ENCODE data around the gene CDC25C. TPM values are rescaled to one million over a fixed set of nuclear protein-coding genes. Genes with fewer than 3 reads are reported as not detected.
A peak's percentile ranks its signal among the peaks of the same experiment; 100 is the strongest.

CDC25C gene
- total RNA-seq, 1 experiment from 2014 or later = 14.7 TPM

DNA sequence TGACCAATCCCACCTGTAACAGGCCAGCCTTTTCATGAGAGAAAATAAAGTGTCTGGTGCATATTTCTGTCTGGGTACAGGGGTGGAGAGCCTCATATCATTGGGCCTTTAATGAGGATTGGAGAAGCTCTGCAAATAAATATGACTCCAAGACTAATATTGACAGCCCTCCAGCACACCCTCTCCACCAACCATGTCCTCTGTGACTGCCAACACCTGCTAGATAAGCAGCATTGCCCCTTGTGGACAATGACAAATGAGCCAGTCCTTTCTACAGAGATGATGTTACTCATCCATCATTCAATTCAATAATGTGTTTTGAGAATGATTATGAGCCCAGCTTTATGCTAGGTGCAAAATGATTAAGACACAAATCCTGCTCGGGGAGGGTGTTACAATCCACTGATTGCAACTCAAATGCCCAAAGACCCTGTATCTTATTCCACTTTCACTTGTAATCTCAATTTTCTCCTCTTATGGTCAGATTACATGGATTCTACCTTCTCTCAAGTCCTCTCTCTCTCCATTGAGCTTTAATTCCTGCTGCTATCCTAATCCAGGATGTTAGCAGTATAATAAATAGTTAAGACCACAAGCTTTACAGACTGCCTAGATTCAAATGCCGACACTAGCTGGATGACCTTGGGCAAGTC lies 55.1 kb downstream of the CDC25C start:
- ATAC-seq (peak; percentile 76), DNase-seq (no peak)
- Histone ChIP-seq H2AFZ (ENCODE audit: low read length) (no peak overlapping the region), H3K9me2 (replicated peaks; ENCODE audit: low read length) (no peaks in the 10 kb centered on the region), H3K4me1 (ENCODE audit: insufficient read depth, low read length) (no peaks in the 10 kb centered on the region), H4K20me1 (ENCODE audit: low read length) (no peaks in the 10 kb centered on the region), H3K9ac (ENCODE audit: low read length) (no peak overlapping the region), H3K36me3 (ENCODE audit: low read depth, low read length) (no peaks in the 10 kb centered on the region), H3K4me3 (ENCODE audit: low read length) (no peak overlapping the region), H3K27me3 (ENCODE audit: low read length) (no peaks in the 10 kb centered on the region), H3K27ac (ENCODE audit: low read length) (no peak overlapping the region), H3K4me2 (ENCODE audit: low read length) (no peak overlapping the region), H3K9me3 (ENCODE audit: low read length) (no peaks in the 10 kb centered on the region), H3K79me2 (ENCODE audit: low read length) (no peaks in the 10 kb centered on the region), H3F3A (ENCODE audit: low read length, unreplicated experiment) (no peaks in the 10 kb centered on the region)
- intact Hi-C loops (cut with micrococcal nuclease) = no loop called here
- CTCF ChIA-PET = no interaction called here
- BruUV-seq (replicated peaks) = no TSS peak
- TF ChIP-seq, protein P1, sequence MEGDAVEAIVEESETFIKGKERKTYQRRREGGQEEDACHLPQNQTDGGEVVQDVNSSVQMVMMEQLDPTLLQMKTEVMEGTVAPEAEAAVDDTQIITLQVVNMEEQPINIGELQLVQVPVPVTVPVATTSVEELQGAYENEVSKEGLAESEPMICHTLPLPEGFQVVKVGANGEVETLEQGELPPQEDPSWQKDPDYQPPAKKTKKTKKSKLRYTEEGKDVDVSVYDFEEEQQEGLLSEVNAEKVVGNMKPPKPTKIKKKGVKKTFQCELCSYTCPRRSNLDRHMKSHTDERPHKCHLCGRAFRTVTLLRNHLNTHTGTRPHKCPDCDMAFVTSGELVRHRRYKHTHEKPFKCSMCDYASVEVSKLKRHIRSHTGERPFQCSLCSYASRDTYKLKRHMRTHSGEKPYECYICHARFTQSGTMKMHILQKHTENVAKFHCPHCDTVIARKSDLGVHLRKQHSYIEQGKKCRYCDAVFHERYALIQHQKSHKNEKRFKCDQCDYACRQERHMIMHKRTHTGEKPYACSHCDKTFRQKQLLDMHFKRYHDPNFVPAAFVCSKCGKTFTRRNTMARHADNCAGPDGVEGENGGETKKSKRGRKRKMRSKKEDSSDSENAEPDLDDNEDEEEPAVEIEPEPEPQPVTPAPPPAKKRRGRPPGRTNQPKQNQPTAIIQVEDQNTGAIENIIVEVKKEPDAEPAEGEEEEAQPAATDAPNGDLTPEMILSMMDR (conservative IDR thresholded peaks at IDR 0.05; ENCODE audit: low read depth, low read length) = no peak
- no peak for TF ChIP-seq EZH2phosphoT487 (IDR thresholded peaks at IDR 0.05; ENCODE audit: borderline replicate concordance, low read length)
- TF ChIP-seq EZH2 (IDR thresholded peaks at IDR 0.05; ENCODE audit: low read length, unreplicated experiment) = no peak
- POLR2A ChIA-PET (ENCODE audit: unreplicated experiment) = no interaction called here

DNA sequence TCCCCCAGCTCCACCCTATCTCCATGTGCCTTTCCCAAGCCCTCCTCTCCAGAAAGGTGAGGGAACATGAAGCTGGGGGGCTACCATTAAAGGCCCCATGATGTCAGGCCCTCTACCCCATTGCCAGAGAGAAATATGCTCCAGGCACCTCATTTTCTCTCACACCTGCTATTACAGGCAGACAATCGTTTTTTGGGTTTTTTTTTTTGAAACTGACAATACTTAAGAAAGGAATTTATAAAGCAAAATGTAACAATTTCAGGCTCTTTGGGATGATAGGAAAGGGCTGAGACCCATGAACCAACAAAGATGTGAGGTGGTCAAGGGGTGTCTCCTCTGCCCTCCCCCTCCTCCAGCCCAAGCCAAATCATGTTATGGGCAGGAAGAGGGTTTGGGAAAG lies 55.7 kb downstream of the CDC25C start:
- Histone ChIP-seq H4K20me1 (ENCODE audit: low read length) (no peaks in the 10 kb centered on the region), H3K9me3 (ENCODE audit: low read length) (no peaks in the 10 kb centered on the region), H3K9me2 (replicated peaks; ENCODE audit: low read length) (no peaks in the 10 kb centered on the region), H3K27ac (ENCODE audit: low read length) (no peak overlapping the region), H3K4me1 (ENCODE audit: insufficient read depth, low read length) (no peaks in the 10 kb centered on the region), H3K9ac (ENCODE audit: low read length) (no peak overlapping the region), H3K36me3 (ENCODE audit: low read depth, low read length) (no peaks in the 10 kb centered on the region), H3K27me3 (ENCODE audit: low read length) (no peaks in the 10 kb centered on the region), H3K79me2 (ENCODE audit: low read length) (no peaks in the 10 kb centered on the region), H3K4me3 (ENCODE audit: low read length) (no peak overlapping the region), H3F3A (ENCODE audit: low read length, unreplicated experiment) (no peaks in the 10 kb centered on the region), H2AFZ (ENCODE audit: low read length) (no peak overlapping the region), H3K4me2 (ENCODE audit: low read length) (no peak overlapping the region)
- POLR2A ChIA-PET (ENCODE audit: unreplicated experiment) = no interaction called here
- ATAC-seq (no peak), DNase-seq (no peak)
- no TSS peak for BruUV-seq (replicated peaks)
- intact Hi-C loops (cut with micrococcal nuclease) = no loop called here
- TF ChIP-seq, protein P1 (conservative IDR thresholded peaks at IDR 0.05; ENCODE audit: low read depth, low read length) = no peak
- CTCF ChIA-PET = no interaction called here

DNA sequence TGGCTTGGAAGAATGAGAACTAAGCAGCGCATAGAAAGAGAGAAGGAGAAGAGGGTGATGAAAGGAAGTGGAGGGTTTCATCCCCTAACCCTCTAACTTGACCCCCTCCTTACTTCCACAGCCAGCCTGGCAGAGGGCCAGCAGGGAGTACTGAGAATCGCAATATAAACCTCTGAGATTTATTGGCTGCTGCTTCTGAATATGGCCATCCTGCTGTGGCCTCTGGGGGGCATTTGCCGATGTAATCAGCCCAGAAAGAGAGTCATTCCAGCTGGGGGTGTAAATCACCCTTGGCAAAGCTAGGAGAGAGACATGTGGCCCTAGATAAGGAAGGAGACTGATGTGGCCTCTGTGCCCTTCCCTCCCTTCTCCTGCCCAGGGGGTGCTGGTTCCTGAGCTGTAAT lies 56.2 kb downstream of the CDC25C start:
- ChIA-PET POLR2A (ENCODE audit: unreplicated experiment) (no interaction called here), CTCF (no interaction called here)
- Histone ChIP-seq H3K27ac (ENCODE audit: low read length) (no peak overlapping the region), H3K9me3 (ENCODE audit: low read length) (no peaks in the 10 kb centered on the region), H3K4me1 (ENCODE audit: insufficient read depth, low read length) (no peaks in the 10 kb centered on the region), H4K20me1 (ENCODE audit: low read length) (no peaks in the 10 kb centered on the region), H3F3A (ENCODE audit: low read length, unreplicated experiment) (no peaks in the 10 kb centered on the region), H3K9ac (ENCODE audit: low read length) (no peak overlapping the region), H3K79me2 (ENCODE audit: low read length) (no peaks in the 10 kb centered on the region), H2AFZ (ENCODE audit: low read length) (no peak overlapping the region), H3K4me2 (ENCODE audit: low read length) (no peak overlapping the region), H3K36me3 (ENCODE audit: low read depth, low read length) (no peaks in the 10 kb centered on the region), H3K9me2 (replicated peaks; ENCODE audit: low read length) (no peaks in the 10 kb centered on the region), H3K4me3 (ENCODE audit: low read length) (no peak overlapping the region), H3K27me3 (ENCODE audit: low read length) (no peaks in the 10 kb centered on the region)
- intact Hi-C loops (cut with micrococcal nuclease) = no loop called here
- DNase-seq = no peak
- BruUV-seq (replicated peaks) = no TSS peak
- TF ChIP-seq, protein P1 (conservative IDR thresholded peaks at IDR 0.05; ENCODE audit: low read depth, low read length) = no peak
- TF ChIP-seq EZH2phosphoT487 (IDR thresholded peaks at IDR 0.05; ENCODE audit: borderline replicate concordance, low read length) (no peak), EZH2 (IDR thresholded peaks at IDR 0.05; ENCODE audit: low read length, unreplicated experiment) (no peak)
- no peak for ATAC-seq

Measured in PC-3 (cell line).